Activated naive CD4-positive, alpha-beta T cell (primary cell): ENCODE data around the gene CRKL.
"Not testable (repeated sequence)": the region's sequence is repeated elsewhere in the genome, so short reads cannot be mapped to it uniquely, and the experiment has no call there.

Source experiments
- DNase-seq, 4 experiments: peaks; one replicate each; lab custom pipeline; 2025; lab: John Stamatoyannopoulos, UW

CRKL gene, protein sequence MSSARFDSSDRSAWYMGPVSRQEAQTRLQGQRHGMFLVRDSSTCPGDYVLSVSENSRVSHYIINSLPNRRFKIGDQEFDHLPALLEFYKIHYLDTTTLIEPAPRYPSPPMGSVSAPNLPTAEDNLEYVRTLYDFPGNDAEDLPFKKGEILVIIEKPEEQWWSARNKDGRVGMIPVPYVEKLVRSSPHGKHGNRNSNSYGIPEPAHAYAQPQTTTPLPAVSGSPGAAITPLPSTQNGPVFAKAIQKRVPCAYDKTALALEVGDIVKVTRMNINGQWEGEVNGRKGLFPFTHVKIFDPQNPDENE

DNA sequence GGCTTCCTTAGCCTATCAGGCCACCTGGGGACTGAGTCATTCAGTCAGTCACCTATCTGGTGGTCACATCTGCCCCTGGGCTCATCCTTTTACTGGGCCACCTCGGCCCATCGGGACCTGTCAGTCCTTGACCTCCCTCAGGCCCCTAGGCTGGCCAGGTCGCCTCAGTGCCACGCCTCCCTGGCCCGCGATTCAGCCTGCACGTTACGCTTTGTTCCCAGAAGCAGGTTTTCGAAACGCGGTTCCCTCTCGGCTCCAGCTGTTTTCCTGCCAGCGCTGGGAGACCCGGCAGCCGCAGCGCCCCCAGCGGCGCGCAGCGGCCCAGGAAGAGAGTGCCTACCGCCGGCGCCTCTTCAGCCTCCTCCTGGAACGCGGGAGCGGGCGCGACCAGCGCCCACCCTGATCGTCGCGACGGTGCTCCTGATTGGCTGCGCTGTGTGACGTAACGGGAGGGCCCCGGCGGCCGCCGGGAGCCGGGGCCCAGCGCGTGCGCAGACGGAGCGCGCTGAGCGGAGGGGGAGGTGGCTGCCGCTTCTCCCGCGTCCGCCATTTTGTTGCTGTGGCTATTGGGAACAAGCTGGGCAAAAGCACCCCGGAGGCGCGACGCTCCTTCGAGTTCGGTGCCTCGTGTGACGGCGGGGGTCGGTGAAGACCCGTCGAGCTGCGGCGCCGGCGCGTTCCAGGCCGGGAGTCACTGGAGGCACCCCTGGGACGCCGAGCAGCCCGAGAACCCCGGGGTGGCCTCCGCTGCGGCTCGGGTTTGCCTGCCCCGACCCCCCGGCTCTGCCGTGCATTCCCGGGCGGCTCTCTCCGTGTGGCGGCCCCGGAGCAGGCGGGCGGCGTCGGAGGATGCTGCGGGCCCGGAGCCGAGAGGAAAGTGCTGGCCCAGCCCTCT lies at the start of gene CRKL:
TSS of gene CRKL (plus strand) at position 492 of the 895 bp plus-strand sequence. CDS start 528 bp downstream, outside the sequence.
- peak; percentile 82 to 93 (median 88) for DNase-seq

DNA sequence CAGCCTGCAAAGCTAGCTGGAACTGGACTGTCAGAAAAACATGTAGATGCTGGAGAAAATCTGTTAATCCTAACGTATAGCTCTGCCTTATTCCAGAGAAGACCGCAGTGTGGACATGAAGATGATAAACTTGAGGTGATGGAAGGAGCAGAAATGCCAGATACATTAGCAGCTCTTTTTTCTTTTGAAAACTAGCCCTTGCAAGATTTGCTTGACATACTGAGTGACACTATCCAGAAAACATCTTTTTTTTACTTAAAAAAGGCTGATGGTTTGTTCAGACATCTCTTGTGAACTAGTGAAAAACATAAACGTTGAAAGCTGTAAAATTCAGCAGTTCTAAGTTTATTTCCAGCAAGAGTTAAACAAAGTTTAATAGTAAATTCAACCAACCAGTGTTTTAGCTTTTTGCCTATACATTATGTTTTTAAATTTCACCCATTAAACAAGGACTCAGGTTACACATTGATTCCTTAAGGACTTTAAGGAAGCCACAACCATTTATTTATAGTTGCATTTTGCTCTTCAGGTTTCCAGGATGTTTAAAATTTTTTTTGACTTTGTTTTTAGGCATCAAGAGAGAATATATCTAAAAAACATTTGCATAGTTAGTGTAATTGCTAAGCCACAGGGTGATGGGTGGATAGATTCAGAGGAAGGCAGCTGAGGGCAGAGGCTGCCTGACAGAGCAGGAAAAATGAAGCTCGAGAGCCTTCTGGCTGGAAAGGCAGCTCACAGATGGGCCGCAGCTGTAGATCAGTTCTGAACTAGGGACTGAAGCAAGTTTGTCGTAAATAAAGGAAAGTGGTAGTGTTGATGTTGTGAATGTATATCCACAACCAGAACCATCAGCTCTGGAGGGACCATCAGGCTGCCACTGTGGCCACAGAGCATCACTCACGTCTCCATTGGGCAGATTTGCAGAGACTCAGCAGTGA lies 48.9 kb upstream of the CRKL start:
- no peak for DNase-seq

DNA sequence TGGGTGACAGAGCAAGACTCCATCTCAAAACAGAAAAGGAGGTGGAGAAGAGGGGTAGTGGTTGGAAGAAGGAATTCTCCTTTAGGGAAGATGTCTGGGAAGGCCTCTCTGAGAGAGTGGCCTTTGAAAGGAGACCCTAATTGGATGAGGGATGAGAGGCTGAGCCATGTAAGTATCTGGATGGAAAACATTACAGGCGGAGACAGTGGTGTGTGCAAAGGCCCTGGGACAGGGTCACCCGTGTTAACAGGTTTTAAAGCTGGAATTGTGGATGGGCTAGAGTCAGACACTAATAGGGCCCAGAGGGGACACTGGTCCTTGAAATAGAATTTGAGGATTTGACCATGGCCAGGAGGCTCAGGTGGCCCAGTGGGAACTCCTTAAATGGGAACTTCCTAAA lies 48.0 kb upstream of the CRKL start:
- no peak for DNase-seq

DNA sequence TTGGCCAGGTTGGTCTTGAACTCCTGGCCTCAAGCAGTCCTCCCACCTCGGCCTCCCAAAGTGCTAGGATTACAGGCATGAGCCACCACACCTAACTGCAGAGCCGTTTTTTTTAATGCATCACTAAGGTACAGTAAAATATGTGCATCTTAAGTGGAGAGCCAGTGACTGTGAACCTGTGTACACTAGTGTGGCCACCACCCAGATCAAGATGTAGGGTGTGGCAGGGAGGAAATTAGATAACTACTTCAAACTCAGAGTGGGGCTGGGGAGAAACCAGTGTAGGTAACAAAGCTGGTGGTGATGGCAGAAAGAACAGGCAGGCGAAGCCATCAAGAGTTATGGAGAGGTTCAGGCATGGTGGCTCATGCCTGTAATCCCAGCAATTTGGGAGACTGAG lies 44.0 kb upstream of the CRKL start:
- no peak for DNase-seq

DNA sequence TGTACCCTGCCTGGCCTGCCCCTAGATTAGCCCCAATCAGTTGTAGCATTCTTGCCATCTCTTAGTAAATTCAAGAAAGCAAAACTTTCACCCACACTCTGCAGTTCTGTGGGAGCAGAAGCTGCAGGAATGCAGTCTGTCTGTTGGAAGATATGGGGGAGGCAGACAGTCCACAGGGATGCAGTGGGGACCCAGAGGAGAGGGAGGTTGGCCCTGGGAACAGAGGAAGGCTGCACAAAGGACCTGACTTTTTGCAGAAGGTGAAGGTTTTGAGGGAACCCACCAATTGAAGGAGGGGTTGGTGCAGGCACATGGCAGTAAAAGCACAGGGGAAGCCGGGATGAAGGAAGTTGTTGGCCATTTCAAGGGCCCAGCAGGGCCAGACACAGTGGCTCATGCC lies 41.9 kb upstream of the CRKL start:
- no peak for DNase-seq

DNA sequence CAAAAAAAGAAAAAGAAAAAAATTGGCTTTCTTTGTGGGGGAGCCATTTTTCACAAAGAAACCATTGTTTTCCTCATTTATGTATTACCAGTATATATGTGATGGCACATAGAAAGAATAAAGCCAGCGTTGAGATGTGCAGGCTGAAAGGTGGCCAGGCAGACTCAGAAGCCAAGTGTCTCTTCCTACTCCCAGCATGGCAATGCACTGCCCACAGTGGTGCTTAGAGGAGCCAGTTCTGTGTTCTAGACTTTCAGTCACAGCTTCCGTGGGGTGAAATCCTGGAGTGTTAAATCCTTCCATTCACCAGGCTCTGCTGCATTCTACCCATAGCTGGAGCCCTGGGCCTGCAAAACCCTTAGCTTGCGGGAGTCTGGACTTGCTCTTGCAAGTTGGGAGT lies 39.5 kb upstream of the CRKL start:
- no peak for DNase-seq

DNA sequence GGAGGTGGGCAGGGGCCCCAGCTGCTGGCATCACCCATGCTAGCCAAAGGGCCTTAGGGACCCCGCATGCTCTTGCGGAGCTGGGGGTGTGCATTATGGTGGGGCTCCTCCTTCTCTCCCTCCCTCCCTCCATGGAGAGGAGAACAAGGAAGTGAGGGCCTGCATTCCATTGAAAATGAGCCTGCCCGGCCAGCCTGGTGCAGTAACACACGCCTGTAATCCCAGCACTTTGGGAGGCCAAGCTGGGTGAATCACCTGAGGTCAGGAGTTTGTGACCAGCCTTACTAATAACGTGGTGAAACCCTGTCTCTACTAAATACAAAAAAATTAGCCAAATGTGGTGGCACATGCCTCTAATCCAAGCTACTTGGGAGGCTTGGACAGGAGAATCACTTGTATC lies 36.0 kb upstream of the CRKL start:
- DNase-seq = no peak

DNA sequence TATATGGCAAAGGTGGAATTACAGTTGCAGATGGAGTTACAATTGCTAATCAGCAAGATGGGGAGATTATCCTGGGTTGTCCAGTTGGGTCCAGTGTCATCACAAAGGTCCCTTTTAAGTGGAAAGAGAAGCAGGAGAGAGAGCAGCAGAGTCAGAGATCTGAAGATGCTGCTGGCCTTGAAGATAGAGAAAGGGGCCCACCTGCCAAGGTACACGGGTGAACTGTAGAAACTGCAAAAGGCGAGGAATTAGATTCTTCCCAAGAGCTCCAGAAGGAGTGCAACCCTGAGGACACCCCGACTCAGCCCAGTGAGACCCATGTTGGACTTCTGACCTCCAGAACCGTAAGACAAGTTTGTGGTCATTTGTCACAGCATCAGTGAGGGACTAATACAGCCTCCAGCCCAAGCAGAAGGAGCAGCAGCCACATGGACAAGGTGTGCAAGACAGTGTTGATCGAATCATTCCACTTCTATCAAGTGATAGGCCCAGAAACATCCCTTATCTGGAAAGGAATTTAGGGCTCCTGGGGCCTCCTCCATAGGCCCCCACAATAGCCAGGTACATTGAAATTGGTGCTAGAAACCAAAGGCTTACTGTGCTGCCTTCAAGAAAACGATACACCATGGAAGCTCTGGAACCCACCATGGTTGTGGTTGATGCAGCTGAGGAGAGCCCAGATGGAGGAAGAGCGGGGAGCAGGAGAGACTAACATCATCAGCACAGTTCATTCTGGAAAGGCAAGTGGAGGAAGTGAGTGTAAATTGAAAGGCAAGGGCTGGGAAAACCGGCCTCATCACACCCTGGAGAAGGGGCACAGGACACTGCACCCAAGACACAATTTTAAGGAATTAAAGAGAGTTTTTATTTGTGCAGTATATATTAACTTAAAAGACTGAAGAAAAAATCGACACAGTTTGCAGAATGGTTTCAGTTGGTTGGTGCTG lies 35.1 kb upstream of the CRKL start:
- no peak for DNase-seq

DNA sequence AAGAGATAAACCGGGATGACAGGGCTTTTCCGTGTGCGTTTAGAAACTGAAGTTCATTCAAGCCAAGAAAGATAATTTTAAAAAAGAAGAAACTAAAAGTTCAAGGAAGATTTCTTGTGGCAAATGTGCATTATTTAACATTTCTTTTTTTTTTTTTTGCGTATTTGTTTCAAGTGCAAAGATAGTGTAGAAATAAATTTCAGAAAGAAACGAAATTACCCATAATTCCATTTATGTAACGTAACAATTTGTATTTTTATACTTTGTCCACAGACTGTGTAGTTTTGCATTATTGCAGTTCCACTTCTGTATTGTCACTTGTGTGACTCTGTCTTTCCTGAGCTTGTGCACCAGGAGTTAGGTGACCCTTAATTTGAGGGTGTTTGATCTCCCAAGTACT lies 34.4 kb upstream of the CRKL start:
- DNase-seq = no peak

DNA sequence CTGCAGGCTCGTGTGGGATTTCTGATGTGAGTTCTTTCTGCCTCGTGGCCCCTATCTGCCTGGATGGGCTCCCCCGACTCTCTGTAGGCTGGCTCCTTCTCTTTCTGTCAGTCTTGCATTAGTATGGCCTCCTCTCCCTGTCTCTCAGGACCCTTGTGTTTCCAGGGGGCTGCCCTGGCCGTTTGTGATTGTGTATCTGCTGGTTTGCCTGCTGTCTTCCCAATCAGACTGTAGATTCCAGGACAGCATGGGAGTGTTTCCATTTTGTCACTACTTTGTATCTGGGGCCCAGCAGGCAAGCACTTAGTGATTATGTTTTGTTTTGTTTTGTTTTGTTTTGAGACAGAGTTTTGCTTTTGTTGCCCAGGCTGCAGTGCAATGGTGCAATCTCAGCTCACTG lies 32.8 kb upstream of the CRKL start:
- no peak for DNase-seq

DNA sequence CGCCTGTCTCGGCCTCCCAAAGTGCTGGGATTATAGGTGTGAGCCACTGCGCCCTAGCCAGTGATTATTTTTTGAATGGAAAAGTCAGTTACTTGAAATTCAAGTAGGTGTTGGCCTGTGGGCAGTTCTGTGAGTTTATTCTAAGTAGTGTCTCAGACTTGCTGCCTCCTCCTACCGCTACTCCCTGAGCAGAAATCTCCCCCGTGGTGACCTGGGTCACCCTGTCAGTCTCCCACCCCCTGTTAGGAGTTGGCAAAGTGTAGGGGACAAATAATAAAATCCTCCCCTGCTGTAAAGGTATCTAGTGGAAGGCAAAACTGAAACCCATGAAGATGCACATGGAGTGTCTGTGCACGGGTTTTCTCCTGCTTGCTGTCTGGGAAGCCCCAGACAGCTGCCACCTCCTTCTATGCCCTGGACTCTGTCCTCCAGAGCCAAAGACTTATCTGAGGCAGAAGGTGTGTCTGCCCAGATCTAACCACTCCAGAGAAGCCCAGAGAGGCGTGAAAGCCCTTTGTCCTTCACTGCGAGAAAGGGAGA lies 32.1 kb upstream of the CRKL start:
- no peak for DNase-seq

DNA sequence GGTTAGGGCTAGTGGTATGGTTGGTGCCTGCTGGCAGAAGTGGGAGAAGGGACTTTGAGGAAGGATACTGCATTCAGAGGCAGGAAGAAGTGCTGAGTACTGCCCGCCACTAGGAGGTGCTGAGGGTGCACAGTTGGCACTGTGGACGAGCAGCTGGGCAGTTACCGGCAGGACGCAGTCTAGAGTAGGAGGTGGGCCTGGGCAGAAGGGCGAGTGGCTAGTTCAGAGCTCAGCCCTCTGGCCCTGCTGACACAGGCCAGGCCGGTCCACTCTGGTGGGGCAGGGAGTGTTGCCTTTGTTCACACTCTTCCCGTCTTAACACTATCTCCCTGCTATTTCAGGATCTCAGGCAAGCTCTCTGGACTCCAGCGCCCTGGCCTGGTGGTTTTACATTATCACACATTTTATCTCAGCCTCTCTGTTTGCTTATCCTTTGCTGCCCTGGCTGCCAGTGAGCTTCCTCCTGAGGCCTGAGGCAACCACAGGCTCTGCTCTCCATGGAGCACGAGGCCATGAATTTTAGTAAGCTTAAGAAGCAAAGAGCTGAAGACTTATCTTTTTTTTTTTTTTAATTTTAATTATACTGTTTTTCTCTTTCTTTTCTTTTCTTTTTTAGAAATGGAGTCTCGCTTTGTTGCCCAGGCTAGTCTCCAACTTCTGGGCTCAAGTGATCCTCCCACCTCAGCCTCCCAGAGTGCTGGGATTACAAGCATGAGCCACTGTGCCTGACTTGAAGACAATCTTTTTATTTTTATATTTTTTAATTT lies 31.5 kb upstream of the CRKL start:
- DNase-seq = peak in 1 of 4 experiments; percentile 24

DNA sequence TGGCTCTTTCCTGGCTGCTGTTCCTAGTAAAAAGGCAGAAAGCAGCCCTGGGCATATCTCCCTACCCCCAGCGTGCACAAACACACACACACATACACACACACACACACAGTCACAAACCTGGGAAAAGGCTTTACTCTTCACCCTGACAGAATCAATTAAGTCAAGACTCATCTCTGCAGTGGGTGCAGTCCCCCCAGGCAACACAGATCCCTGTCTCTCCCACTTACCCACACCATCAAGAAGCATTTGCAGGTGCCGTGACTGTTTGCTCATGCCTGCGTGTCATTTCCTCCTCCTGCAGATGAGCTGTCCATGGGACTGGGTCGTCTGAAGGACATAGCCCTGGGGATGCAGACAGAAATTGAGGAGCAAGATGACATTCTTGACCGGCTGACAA lies 29.8 kb upstream of the CRKL start:
- no peak for DNase-seq

DNA sequence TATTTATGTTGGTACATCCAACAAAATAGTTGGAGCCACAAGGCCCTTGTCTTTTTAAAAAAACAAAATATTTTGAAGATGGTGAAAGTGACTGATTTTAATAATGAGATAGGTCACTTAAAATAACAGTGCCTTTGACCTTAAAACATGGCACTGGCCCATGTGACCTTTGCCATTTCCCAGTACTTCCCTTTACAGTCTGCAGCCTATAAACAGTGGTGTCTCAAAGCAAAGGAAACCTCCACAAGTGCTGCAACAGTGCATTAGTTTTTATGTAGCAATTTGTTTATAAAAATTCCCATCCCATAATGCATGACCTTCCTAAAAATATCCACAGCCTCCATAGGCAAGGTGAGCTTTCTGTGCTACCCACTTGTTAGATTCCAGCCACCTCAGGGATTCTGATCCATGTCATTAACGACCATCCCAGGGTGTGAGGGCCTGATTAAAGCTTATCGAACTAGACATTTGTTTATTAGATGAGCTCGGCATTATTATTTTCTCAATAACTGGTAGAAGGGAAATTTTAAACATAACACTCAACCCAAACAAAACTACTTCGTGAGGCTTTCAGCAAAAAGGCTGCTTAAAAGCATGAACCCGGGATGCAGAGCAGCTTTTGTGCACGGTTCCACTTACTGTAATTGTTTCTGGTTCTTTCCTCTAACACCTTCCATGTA lies 28.0 kb upstream of the CRKL start:
- no peak for DNase-seq

DNA sequence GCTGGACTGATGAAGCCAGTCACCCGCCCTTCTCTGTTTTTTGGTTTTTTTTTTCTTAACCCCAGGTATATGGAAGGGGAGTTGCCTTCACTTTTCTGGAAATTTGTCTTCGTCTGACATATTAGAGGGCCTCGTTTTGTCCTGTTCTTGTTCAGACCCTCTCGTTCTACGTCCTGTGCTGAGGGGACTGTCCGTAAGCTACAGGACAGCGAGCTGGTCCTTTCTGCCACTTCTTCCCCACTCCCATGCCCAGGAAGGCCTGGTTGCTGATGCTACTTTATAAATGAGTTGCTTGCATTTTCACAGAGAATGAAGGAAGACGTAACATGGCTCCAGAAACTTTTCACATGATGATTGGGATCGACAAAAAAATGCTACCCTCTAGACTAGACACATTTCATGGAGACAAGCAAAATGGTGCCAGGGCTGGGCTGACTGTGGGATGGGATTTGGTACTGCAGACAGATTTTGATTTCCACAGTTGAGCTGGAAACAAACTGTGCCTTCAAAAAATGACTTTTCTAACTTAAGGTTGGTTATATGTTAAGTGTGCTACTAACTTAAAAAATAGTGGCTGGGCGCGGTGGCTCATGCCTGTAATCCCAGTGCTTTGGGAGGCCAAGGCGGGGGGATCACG lies 27.2 kb upstream of the CRKL start:
- no peak for DNase-seq

DNA sequence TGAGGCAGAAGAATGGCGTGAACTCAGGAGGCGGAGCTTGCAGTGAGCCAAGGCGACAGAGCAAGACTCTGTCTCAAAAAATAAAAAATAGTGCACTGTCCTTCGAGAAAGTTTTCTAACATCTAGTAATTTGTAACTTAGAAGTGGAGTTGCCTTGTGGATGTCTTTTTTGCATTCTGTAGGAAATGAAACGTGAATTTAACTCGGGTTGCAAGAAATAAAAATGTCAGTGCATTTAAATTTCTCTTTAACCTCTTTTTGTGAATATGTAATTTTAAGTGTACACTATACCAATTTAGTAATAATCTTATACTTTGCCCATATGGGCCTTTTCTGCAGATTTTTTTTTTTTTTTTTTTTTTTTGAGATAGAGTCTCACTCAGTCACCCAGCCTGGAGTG lies 26.2 kb upstream of the CRKL start:
- no peak for DNase-seq

DNA sequence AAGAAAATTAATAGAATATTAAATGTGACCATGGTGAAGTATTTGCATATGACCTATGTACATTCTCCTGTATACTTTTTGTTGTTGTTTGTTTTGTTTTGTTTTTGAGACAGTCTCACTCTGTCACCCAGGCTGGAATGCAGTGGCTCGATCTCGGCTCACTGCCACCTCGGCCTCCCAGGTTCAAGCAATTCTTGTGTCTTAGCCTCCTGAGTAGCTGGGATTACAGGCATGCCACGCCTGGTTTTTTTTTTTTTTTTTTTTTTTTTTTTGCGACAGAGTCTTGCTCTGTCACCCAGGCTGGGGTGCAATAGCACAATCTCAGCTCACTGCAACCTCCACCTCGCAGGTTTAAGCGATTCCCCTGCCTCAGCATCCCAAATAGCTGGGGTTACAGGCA lies 19.5 kb upstream of the CRKL start:
- not testable (repeated sequence) for DNase-seq

DNA sequence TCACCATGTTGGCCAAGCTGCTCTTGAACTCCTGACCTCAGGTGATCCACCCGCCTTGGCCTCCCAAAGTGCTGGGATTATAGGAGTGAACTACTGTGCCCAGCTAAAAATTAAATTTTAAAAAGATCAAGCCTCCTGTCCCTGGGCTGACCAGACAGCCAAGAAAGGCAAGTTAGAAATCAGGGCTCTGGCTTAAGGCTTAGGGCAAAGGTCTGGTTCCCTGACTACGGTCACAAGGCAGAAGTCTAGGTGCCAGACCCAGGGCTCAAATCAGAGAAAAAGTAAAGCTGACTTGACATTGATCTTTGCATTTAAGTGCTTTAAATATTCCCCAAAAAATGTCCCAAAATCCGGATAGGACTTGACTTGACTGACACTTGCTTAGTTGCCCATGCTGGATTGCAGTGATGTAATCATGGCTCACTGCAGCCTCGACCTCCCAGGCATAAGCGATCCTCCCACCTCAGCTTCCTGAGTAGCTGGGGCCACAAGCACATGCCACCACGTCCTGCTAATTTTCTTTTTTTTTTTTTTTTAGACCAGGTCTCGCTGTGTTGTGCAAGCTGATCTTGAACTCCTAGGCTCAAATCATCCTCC lies 17.3 kb upstream of the CRKL start:
- no peak for DNase-seq
